ENCODE data around the gene MAP2K3. TPM values are rescaled to one million over a fixed set of nuclear protein-coding genes. Genes with fewer than 3 reads are reported as not detected.

The MAP2K3 gene
- total RNA-seq, 2 experiments from 2014 or later = 27.8 to 71.5 TPM

GRCh38 chr17:21289175-21289901 lies 4.8 kb downstream of the MAP2K3 start:
- TF ChIP-seq EZH2phosphoT487 (IDR thresholded peaks at IDR 0.05; ENCODE audit: borderline replicate concordance, low read depth, low read length) = no peak
- TF ChIP-seq, protein P1, sequence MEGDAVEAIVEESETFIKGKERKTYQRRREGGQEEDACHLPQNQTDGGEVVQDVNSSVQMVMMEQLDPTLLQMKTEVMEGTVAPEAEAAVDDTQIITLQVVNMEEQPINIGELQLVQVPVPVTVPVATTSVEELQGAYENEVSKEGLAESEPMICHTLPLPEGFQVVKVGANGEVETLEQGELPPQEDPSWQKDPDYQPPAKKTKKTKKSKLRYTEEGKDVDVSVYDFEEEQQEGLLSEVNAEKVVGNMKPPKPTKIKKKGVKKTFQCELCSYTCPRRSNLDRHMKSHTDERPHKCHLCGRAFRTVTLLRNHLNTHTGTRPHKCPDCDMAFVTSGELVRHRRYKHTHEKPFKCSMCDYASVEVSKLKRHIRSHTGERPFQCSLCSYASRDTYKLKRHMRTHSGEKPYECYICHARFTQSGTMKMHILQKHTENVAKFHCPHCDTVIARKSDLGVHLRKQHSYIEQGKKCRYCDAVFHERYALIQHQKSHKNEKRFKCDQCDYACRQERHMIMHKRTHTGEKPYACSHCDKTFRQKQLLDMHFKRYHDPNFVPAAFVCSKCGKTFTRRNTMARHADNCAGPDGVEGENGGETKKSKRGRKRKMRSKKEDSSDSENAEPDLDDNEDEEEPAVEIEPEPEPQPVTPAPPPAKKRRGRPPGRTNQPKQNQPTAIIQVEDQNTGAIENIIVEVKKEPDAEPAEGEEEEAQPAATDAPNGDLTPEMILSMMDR (conservative IDR thresholded peaks at IDR 0.05; ENCODE audit: low read length) = no peak
- Histone ChIP-seq H3K9me2 (ENCODE audit: insufficient read depth, low read length) (no peaks in the 10 kb centered on the region), H3K79me2 (ENCODE audit: insufficient read depth, low read depth, low read length) (peaks cover 51% of the 10 kb centered on the region), H2AFZ (ENCODE audit: low read length) (no peak overlapping the region), H3K4me2 (ENCODE audit: low read length) (peak overlapping the region; percentile 92), H3K27ac (ENCODE audit: low read depth, low read length, poor library complexity, severe bottlenecking) (peak overlapping the region; percentile 95), H3K36me3 (ENCODE audit: insufficient read depth, low read length) (peaks cover 11% of the 10 kb centered on the region), H3K9me3 (ENCODE audit: low read length) (no peaks in the 10 kb centered on the region), H3K4me1 (ENCODE audit: insufficient read depth, low read length, poor library complexity, severe bottlenecking) (peaks cover 38% of the 10 kb centered on the region), H3K4me3 (ENCODE audit: low read depth, low read length, poor library complexity, severe bottlenecking) (peak overlapping the region; percentile 84), H4K20me1 (ENCODE audit: insufficient read depth, low read length) (no peaks in the 10 kb centered on the region)
- ChIA-PET CTCF (ENCODE audit: unreplicated experiment) (no interaction called here), POLR2A (interaction anchor here (4.4 kb wide), 1 partner anchor 13 kb away, joined by 31 read pairs; no protein-coding TSS in a partner anchor)
- DNase-seq (ENCODE audit: low spot score) = no peak
- intact Hi-C loops (cut with micrococcal nuclease; ENCODE audit: unreplicated experiment) = loop anchor here (5.0 kb wide), 1 partner anchor 247 kb away; the partner anchor contains the start of gene USP22
- BruUV-seq (replicated peaks) = no TSS peak

GRCh38 chr17:21289902-21290571 lies 5.5 kb downstream of the MAP2K3 start:
- Histone ChIP-seq H3K9me2 (ENCODE audit: insufficient read depth, low read length) (no peaks in the 10 kb centered on the region), H3K79me2 (ENCODE audit: insufficient read depth, low read depth, low read length) (peaks cover 48% of the 10 kb centered on the region), H2AFZ (ENCODE audit: low read length) (no peak overlapping the region), H3K27ac (ENCODE audit: low read depth, low read length, poor library complexity, severe bottlenecking) (peak overlapping the region; percentile 95), H3K4me1 (ENCODE audit: insufficient read depth, low read length, poor library complexity, severe bottlenecking) (peaks cover 38% of the 10 kb centered on the region), H3K4me3 (ENCODE audit: low read depth, low read length, poor library complexity, severe bottlenecking) (no peak overlapping the region), H3K36me3 (ENCODE audit: insufficient read depth, low read length) (peaks cover 11% of the 10 kb centered on the region), H3K9me3 (ENCODE audit: low read length) (no peaks in the 10 kb centered on the region), H4K20me1 (ENCODE audit: insufficient read depth, low read length) (no peaks in the 10 kb centered on the region), H3K4me2 (ENCODE audit: low read length) (0 out of 2 replicates have a peak overlapping the region, but pooled peaks have one; percentile 92)
- TF ChIP-seq, protein P1 (conservative IDR thresholded peaks at IDR 0.05; ENCODE audit: low read length) = no peak
- intact Hi-C loops (cut with micrococcal nuclease; ENCODE audit: unreplicated experiment) = loop anchor here (5.0 kb wide), 1 partner anchor 248 kb away; the partner anchor contains the start of gene USP22
- DNase-seq (ENCODE audit: low spot score) = no peak
- ChIA-PET POLR2A (no interaction called here), CTCF (ENCODE audit: unreplicated experiment) (no interaction called here)
- BruUV-seq (replicated peaks) = no TSS peak

DNA sequence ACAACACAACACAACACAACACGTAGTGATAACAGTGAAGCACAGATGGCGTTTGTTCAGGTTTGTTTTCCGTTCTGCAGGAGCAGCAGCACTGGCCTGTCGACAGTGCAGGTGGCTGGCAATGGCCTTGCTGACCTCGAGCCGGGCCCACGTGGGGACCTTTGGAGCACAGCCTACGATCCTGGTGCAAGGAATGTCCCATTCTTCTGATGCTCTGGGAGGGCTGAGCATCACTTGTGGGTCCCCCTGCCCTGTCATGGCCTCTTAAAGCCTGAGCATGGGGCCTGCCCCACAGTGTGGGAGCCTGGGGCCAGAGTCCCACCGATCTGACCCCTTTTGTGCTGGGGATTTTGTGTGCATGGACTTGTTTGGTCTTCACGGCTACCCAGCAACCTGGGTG lies 6.8 kb downstream of the MAP2K3 start:
- Histone ChIP-seq H3K79me2 (ENCODE audit: insufficient read depth, low read depth, low read length) (peaks cover 35% of the 10 kb centered on the region), H3K9me3 (ENCODE audit: low read length) (no peaks in the 10 kb centered on the region), H3K9me2 (ENCODE audit: insufficient read depth, low read length) (no peaks in the 10 kb centered on the region), H3K4me2 (ENCODE audit: low read length) (no peak overlapping the region), H3K36me3 (ENCODE audit: insufficient read depth, low read length) (peaks cover 11% of the 10 kb centered on the region), H3K27ac (ENCODE audit: low read depth, low read length, poor library complexity, severe bottlenecking) (no peak overlapping the region), H2AFZ (ENCODE audit: low read length) (no peak overlapping the region), H4K20me1 (ENCODE audit: insufficient read depth, low read length) (no peaks in the 10 kb centered on the region), H3K4me3 (ENCODE audit: low read depth, low read length, poor library complexity, severe bottlenecking) (no peak overlapping the region), H3K4me1 (ENCODE audit: insufficient read depth, low read length, poor library complexity, severe bottlenecking) (peaks cover 38% of the 10 kb centered on the region)
- POLR2A ChIA-PET = no interaction called here
- no TSS peak for BruUV-seq (replicated peaks)
- intact Hi-C loops (cut with micrococcal nuclease; ENCODE audit: unreplicated experiment) = no loop called here
- no peak for TF ChIP-seq EZH2phosphoT487 (IDR thresholded peaks at IDR 0.05; ENCODE audit: borderline replicate concordance, low read depth, low read length)
- no peak for DNase-seq (ENCODE audit: low spot score)
- CTCF ChIA-PET (ENCODE audit: unreplicated experiment) = no interaction called here
